B cell (primary cell): ENCODE data around the gene SLC45A3. TPM values are rescaled to one million over a fixed set of nuclear protein-coding genes. Genes with fewer than 3 reads are reported as not detected.

Experiments
- ATAC-seq: fragments of 200-7000 bp; cut with Tn5 transposase; one replicate; pipeline ENCODE4 v1.10.0; 2021; ENCODE audit warnings: low read depth, mild to moderate bottlenecking, moderate number of reproducible peaks, moderate library complexity
- CTCF ChIA-PET: fragments of 350-600 bp; sonication (Branson Sonifier 250); formaldehyde crosslinking; loops from one replicate; lab custom pipeline; 2021; ENCODE audit warnings: antibody characterized with exemption, inconsistent platforms; lab: Charles Lee
- POLR2A ChIA-PET: fragments of 350-600 bp; sonication (Branson Sonifier 250); formaldehyde crosslinking; loops from one replicate; lab custom pipeline; 2021; ENCODE audit warnings: antibody characterized with exemption; lab: Charles Lee
- DNase-seq: peaks from one replicate; pipeline ENCODE4 v3.0.0; 2013
- H2AFZ ChIP-seq: 2 replicates; pipeline ENCODE4 v1.6.1; 2012; ENCODE audit warnings: mild to moderate bottlenecking, low read depth, low read length; ENCODE audit not compliant: insufficient read depth, poor library complexity, severe bottlenecking
- H3K27ac ChIP-seq, 2 donors: 1 replicate in 1 of 2; 2 replicates in 1 of 2; pipeline ENCODE4 v1.5.1; 2012 to 2013; ENCODE audit warnings: low read length in 2 of 2, mild to moderate bottlenecking in 2 of 2, moderate library complexity in 1 of 2
- H3K27me3 ChIP-seq, 4 experiments: fragments of 200-600 bp in 1 of 4; sonication (generic) in 1 of 4; replicated peaks in 1 of 4; 1 replicate in 2 of 4; 2 replicates in 2 of 4; pipeline versions ENCODE4 v1.6.1 to v1.7.0; 2013 to 2016; ENCODE audit warnings: low read length in 3 of 4, mild to moderate bottlenecking in 2 of 4, mixed read lengths in 1 of 4, moderate library complexity in 1 of 4; ENCODE audit not compliant: insufficient read depth in 4 of 4, control insufficient read depth in 3 of 4; ENCODE audit errors: control extremely low read depth in 1 of 4
- H3K36me3 ChIP-seq, 2 experiments: replicated peaks in 1 of 2; 1 replicate in 1 of 2; 2 replicates in 1 of 2; pipeline versions ENCODE4 v1.6.1 to v1.7.1; 2013; ENCODE audit warnings: low read length in 1 of 2; ENCODE audit not compliant: insufficient read depth in 2 of 2, control insufficient read depth in 1 of 2; ENCODE audit errors: control extremely low read depth in 1 of 2, extremely low read depth in 1 of 2
- H3K4me1 ChIP-seq, 2 donors: fragments of 200-600 bp in 1 of 2; sonication (generic) in 1 of 2; 1 replicate in 1 of 2; 2 replicates in 1 of 2; pipeline versions ENCODE4 v1.5.1 to v1.6.1; 2013 to 2017; ENCODE audit warnings: low read length in 2 of 2; ENCODE audit not compliant: control insufficient read depth in 2 of 2, insufficient read depth in 2 of 2
- H3K4me2 ChIP-seq: replicated peaks from 2 replicates; pipeline ENCODE3; 2012; ENCODE audit warnings: mild to moderate bottlenecking, low read depth, low read length; ENCODE audit not compliant: poor library complexity, severe bottlenecking
- H3K4me3 ChIP-seq, 5 experiments: fragments of 200-600 bp in 1 of 5; sonication (generic) in 1 of 5; 1 replicate in 3 of 5; 2 replicates in 2 of 5; pipeline versions ENCODE4 v1.5.1 to v1.7.0; 2011 to 2016; ENCODE audit warnings: low read length in 4 of 5, mild to moderate bottlenecking in 4 of 5, low read depth in 2 of 5, control low read depth in 1 of 5, moderate library complexity in 1 of 5; ENCODE audit not compliant: insufficient read depth in 1 of 5; ENCODE audit errors: control extremely low read depth in 1 of 5, extremely low read depth in 1 of 5
- H3K79me2 ChIP-seq: fragments of 200-600 bp; sonication (generic); one replicate; pipeline ENCODE4 v1.6.0; 2016; ENCODE audit warnings: low read length; ENCODE audit not compliant: control insufficient read depth, insufficient read depth
- H3K9ac ChIP-seq: fragments of 200-600 bp; sonication (generic); 2 replicates; pipeline ENCODE4 v1.6.1; 2017; ENCODE audit warnings: mild to moderate bottlenecking, low read length, moderate library complexity
- H3K9me3 ChIP-seq, 3 donors: one replicate each; pipeline versions ENCODE4 v1.6.1 to v1.7.1; 2013; ENCODE audit warnings: low read length in 2 of 3; ENCODE audit not compliant: control insufficient read depth in 2 of 3, insufficient read depth in 1 of 3; ENCODE audit errors: control extremely low read depth in 1 of 3
- H4K20me1 ChIP-seq: 2 replicates; pipeline ENCODE4 v1.6.0; 2012; ENCODE audit warnings: mild to moderate bottlenecking, low read length; ENCODE audit not compliant: insufficient read depth, control insufficient read depth, poor library complexity, severe bottlenecking
- H3K27ac Mint-ChIP-seq: one replicate; pipeline ENCODE4 v1.8.0; 2021; ENCODE audit warnings: mixed read lengths
- H3K27me3 Mint-ChIP-seq: one replicate; pipeline ENCODE4 v1.8.0; 2021; ENCODE audit warnings: mixed read lengths
- H3K4me1 Mint-ChIP-seq: one replicate; pipeline ENCODE4 v1.8.0; 2021; ENCODE audit warnings: mixed read lengths
- H3K4me3 Mint-ChIP-seq: one replicate; pipeline ENCODE4 v1.8.0; 2021; ENCODE audit warnings: mixed read lengths
- H3K9me3 Mint-ChIP-seq: one replicate; pipeline ENCODE4 v1.8.0; 2022; ENCODE audit warnings: mixed read lengths; ENCODE audit not compliant: insufficient read depth
- EZH2 ChIP-seq: IDR thresholded peaks from 2 replicates; pipeline ENCODE4 v1.6.1; 2012; ENCODE audit warnings: borderline replicate concordance, low read depth, mild to moderate bottlenecking, moderate library complexity, low read length; ENCODE audit not compliant: insufficient read depth, poor library complexity, severe bottlenecking
- WGBS: methylation state at CpG from one replicate; pipeline ENCODE4 v1.1.5; 2013; ENCODE audit warnings: missing lambda C conversion rate; ENCODE audit not compliant: insufficient coverage; 5-methylcytosine and 5-hydroxymethylcytosine counted together
- intact Hi-C: fragments of 100-400 bp; cut with micrococcal nuclease; formaldehyde crosslinking; loops from one replicate; pipeline ENCODE4 v1.10.0; 2022
- polyA plus RNA-seq: library from polyadenylated mRNA; depleted of rRNA; stranded (reverse); fragments of >200 nt; gene quantifications from 2 replicates; pipeline ENCODE4 v1.2.3, GENCODE V29; 2012
- total RNA-seq, 2 donors: library from RNA; stranded (reverse); fragments of 120-200 nt in 1 of 2; gene quantifications; 1 replicate in 1 of 2; 2 replicates in 1 of 2; pipeline versions ENCODE4 v1.2.3 to v1.2.4, GENCODE V29; 2013 to 2022
- TF ChIP-seq, protein P1 (sequence below): fragments of 200-600 bp; IDR thresholded peaks from one replicate; pipeline ENCODE4 v1.8.0; 2022; ENCODE audit warnings: antibody characterized with exemption, mild to moderate bottlenecking

Gene SLC45A3
- total and polyA plus RNA-seq, 2 donors (not counting 1 experiment from before 2014, with no cell fraction given): 5.0 to 23.9 TPM

DNA sequence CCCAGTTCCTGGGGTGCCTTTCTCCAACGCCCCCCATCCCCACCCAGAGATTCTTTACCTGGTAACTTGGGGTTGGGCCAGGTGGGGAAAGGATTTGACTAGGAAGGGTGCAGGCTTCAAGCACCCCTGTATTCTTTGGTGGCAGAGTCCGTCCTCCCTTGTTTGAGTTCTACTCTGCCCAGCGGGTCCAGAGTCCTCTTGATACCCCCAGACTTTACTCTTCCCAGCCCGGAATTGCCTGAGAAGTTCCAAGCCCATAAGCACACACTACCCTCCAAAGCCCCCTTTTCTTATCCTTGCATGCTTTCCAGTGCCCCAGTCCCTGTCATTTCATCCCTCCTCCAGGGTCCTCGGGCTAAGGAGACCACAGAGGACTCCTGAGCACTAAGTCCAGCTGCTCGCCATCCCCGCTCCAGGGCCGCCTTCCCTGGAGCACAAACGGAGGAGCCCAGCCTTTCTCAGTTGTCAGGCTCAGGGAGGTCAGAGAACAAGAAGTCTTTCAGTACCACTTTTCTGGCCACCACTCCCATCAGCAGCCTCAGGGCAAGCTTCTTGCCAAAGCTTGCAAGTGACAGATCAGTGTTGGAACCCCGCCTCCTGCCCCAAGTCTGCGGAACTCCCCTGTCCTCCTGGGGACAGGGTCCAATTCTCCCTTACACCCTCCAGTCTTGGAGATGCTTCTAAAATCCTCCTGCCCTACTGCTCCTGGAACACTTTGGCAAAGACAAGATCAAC lies 12.2 kb downstream of the SLC45A3 start:
- ChIA-PET POLR2A (interaction anchor here (0.8 to 1.7 kb wide), 3 partner anchors 12 to 347 kb away, joined by 3 to 9 read pairs (median 3); partner anchors contain the start of gene SLC45A3), CTCF (interaction anchor here (0.9 to 23.2 kb wide), 11 partner anchors 9 to 309 kb away, joined by 3 to 943 read pairs (median 5); partner anchors contain the start of gene SLC45A3)
- peak overlapping the region; percentile 89 to 93 for H3K27ac ChIP-seq

More for the DNA sequence above, 12.2 kb downstream of the SLC45A3 start:
- Mint-ChIP-seq H3K9me3 (no peaks in the 10 kb centered on the region), H3K4me3 (peak overlapping the region; percentile 74), H3K27ac (peak overlapping the region; percentile 88), H3K27me3 (no peaks in the 10 kb centered on the region), H3K4me1 (peaks cover 78% of the 10 kb centered on the region)
- Histone ChIP-seq H3K4me2 (peak overlapping the region; percentile 83), H3K9me3 (no peaks in the 10 kb centered on the region), H3K9ac (peak overlapping the region; percentile 54), H3K27me3 (no peaks in the 10 kb centered on the region), H3K4me3 (peak overlapping the region in 1 of 5 experiments; percentile 47), H3K4me1 (peaks cover 86 to 90% of the 10 kb centered on the region in 2 donors), H2AFZ (no peak overlapping the region), H4K20me1 (no peaks in the 10 kb centered on the region), H3K79me2 (peaks cover 51% of the 10 kb centered on the region), H3K36me3 (peaks cover 0 to 7% of the 10 kb centered on the region in 2 experiments)
- no peak for TF ChIP-seq EZH2
- TF ChIP-seq, protein P1, sequence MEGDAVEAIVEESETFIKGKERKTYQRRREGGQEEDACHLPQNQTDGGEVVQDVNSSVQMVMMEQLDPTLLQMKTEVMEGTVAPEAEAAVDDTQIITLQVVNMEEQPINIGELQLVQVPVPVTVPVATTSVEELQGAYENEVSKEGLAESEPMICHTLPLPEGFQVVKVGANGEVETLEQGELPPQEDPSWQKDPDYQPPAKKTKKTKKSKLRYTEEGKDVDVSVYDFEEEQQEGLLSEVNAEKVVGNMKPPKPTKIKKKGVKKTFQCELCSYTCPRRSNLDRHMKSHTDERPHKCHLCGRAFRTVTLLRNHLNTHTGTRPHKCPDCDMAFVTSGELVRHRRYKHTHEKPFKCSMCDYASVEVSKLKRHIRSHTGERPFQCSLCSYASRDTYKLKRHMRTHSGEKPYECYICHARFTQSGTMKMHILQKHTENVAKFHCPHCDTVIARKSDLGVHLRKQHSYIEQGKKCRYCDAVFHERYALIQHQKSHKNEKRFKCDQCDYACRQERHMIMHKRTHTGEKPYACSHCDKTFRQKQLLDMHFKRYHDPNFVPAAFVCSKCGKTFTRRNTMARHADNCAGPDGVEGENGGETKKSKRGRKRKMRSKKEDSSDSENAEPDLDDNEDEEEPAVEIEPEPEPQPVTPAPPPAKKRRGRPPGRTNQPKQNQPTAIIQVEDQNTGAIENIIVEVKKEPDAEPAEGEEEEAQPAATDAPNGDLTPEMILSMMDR: no peak
- DNase-seq (peak; percentile 47), ATAC-seq (no peak)
- intact Hi-C loops: loop anchor here (2.0 kb wide), 2 partner anchors 43 to 81 kb away; no protein-coding TSS in a partner anchor
- WGBS: 88% methylated on average over 10 of the region's 11 CpGs
